Activated T-helper 2 cell treated with anti-CD3 and anti-CD28 coated beads, Interferon-gamma antibody, Interleukin-2, Interleukin-4, amounts not matched to agents 10 μg/mL and 5 μg/mL and 100 μg/mL, durations not matched to agents 14 hours and 24 hours and 36 hours (primary cell): ENCODE results near the gene SEMA7A. TPM values are rescaled to one million over a fixed set of nuclear protein-coding genes. Genes with fewer than 3 reads are reported as not detected.

ENCODE experiments used
- DNase-seq: peaks from one replicate; pipeline ENCODE4 v3.0.0; 2021; ENCODE audit warnings: low spot score
- H3K27ac Mint-ChIP-seq: one replicate; pipeline ENCODE4 v1.8.0; 2021; ENCODE audit warnings: mixed read lengths
- H3K27me3 Mint-ChIP-seq: one replicate; pipeline ENCODE4 v1.8.0; 2021; ENCODE audit warnings: low read depth, mixed read lengths
- H3K36me3 Mint-ChIP-seq: one replicate; pipeline ENCODE4 v1.8.0; 2021; ENCODE audit warnings: low read depth, mixed read lengths
- H3K4me1 Mint-ChIP-seq: one replicate; pipeline ENCODE4 v1.8.0; 2021; ENCODE audit warnings: low read depth, mixed read lengths
- H3K4me3 Mint-ChIP-seq: one replicate; pipeline ENCODE4 v1.8.0; 2021; ENCODE audit warnings: low read depth, mild to moderate bottlenecking, moderate library complexity, mixed read lengths
- H3K9me3 Mint-ChIP-seq: one replicate; pipeline ENCODE4 v1.8.0; 2021; ENCODE audit warnings: mixed read lengths
- intact Hi-C: fragments of 100-400 bp; cut with micrococcal nuclease; formaldehyde crosslinking; loops from one replicate; pipeline ENCODE4 v1.15.1; 2023
- total RNA-seq: library from RNA; stranded (reverse); gene quantifications from 2 replicates; pipeline ENCODE4 v1.2.3, GENCODE V29; 2022

Gene SEMA7A
- total RNA-seq, 1 donor from 2014 or later: 45.9 TPM

DNA sequence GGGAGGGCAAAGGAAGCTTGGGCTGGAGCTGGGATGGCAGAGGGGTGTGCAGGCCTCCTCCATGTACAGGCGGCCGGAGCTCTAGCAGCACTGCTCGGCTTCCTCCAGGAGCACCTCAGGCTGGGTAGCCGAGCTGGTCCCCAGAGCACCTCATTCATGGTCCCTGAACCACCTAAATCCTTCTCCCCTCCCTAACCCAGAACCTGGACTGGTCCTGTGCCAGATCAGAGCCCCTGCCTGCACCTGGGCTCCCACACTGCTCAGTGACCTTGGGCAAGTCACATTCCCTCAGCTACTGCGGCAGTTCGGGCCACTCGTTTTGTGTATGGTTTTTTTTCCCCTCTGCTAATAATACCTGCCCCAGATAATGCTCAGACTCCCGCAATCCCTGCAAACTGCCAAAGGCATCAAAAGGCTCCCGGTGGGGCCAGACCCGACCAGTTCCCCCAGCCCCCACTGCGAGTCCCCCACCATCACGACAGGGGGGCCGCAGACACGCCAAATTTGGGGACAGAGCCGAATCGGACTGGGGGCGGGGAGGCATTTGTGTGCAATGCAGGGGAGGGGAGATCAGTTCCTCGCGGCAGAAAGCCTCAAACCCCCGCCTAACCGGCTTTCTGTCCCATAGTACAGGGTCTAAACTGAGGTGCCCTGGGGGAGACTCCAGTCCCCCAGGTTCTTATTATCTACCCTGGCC lies 1.3 kb downstream of the SEMA7A start:
- Mint-ChIP-seq H3K27me3 (no peaks in the 10 kb centered on the region), H3K27ac (peak overlapping the region; percentile 28), H3K4me3 (peak overlapping the region; percentile 91), H3K36me3 (peaks cover 35% of the 10 kb centered on the region), H3K9me3 (no peaks in the 10 kb centered on the region), H3K4me1 (peaks cover 70% of the 10 kb centered on the region)
- intact Hi-C loops: loop anchor here (2.0 kb wide), 1 partner anchor 32 kb away; no protein-coding TSS in a partner anchor
- no peak for DNase-seq

GRCh38 chr15:74431645-74432044 lies 2.1 kb downstream of the SEMA7A start:
- intact Hi-C loops: loop anchor here (2.0 kb wide), 1 partner anchor 31 kb away; no protein-coding TSS in a partner anchor
- H3K36me3 Mint-ChIP-seq: peaks cover 39% of the 10 kb centered on the region
- H3K4me3 Mint-ChIP-seq: peak overlapping the region; percentile 91
- no peak for DNase-seq
- H3K4me1 Mint-ChIP-seq: peaks cover 71% of the 10 kb centered on the region
- no peaks in the 10 kb centered on the region for H3K9me3 Mint-ChIP-seq
- H3K27ac Mint-ChIP-seq: peak overlapping the region; percentile 29
- H3K27me3 Mint-ChIP-seq: no peaks in the 10 kb centered on the region

DNA sequence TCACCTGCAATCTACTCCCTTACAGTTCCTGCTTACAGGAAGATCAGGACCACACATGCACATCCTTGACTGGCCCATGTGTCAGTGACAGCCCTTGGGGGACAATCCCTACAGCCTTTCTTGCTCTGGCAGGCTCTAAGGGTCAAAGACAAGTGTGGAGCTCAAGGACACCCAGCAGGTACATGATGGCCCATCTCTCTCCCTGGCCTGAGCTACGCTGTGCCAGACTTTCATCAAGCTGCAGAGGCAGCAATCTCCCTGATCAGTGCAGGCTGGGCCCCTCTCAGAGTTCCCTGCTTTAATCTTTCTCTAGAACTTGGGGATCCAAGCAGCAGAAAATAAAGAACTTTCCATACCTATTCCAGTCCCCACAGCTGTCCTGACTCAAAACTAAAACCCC lies 2.6 kb downstream of the SEMA7A start:
- H3K9me3 Mint-ChIP-seq: no peaks in the 10 kb centered on the region
- DNase-seq: no peak
- H3K36me3 Mint-ChIP-seq: peaks cover 44% of the 10 kb centered on the region
- intact Hi-C loops: no loop called here
- H3K27ac Mint-ChIP-seq: peak overlapping the region; percentile 29
- H3K27me3 Mint-ChIP-seq: no peaks in the 10 kb centered on the region
- peak overlapping the region; percentile 91 for H3K4me3 Mint-ChIP-seq
- H3K4me1 Mint-ChIP-seq: peaks cover 71% of the 10 kb centered on the region

DNA sequence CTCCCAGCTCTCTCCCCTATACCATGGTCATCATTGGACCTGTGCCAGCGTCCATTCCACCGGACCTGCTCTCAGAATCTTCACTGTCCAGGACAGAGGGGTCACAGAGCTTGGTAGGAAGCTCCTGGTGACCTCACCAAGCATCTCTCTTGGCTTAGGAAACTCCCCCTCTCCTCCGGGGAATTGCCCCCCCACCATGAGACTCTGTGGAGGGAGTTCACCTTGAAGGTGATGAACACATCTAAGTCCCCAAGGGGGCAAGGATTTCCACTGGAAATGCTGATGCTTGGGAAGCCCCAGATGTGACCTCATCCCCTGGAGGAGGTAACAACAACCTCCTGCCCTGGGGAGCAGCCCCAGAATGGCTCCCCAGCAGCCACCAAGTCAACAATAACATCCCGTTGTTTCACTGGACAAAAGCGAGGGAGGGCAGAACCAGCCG lies 3.2 kb downstream of the SEMA7A start:
- Mint-ChIP-seq H3K4me3 (peak overlapping the region; percentile 91), H3K27ac (peak overlapping the region; percentile 47), H3K27me3 (no peaks in the 10 kb centered on the region), H3K9me3 (no peaks in the 10 kb centered on the region), H3K4me1 (peaks cover 67% of the 10 kb centered on the region), H3K36me3 (peaks cover 48% of the 10 kb centered on the region)
- intact Hi-C loops: no loop called here
- DNase-seq: no peak

DNA sequence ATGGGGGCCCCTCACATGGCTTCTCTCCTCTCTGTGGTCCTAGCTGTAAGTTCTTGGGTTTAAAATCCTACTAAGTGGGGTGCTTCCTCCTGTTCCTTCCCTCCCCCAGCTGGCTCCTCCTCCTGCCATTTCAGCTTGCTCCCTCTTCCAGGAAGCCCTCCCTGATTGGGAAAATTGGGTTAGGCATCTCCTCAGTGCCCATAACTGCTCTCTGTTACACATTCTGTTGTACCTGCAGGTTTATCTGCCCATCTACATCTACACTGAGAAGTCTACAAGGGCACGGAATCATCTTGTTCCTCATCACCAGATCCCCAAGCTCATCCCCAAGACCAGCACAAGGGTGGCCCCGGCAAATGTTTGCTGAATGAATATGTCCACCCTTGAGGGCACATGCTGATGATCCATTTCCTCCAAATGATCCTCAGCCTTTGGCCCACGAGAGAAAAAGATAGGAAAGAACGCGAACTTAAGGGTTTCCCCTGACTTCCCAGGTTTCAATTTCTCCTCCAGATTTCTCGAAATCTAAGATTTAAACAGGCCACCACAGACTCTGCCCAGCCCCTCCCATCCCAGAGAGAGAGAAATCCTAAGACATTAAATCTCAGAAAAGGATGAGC lies 3.9 kb downstream of the SEMA7A start:
- Mint-ChIP-seq H3K4me3 (peak overlapping the region; percentile 91), H3K27ac (peak overlapping the region; percentile 76)

GRCh38 chr15:74428970-74429780 lies 4.6 kb downstream of the SEMA7A start:
- Mint-ChIP-seq H3K4me3 (peak overlapping the region; percentile 91), H3K4me1 (peaks cover 53% of the 10 kb centered on the region), H3K27me3 (no peaks in the 10 kb centered on the region), H3K27ac (peak overlapping the region; percentile 76), H3K9me3 (no peaks in the 10 kb centered on the region), H3K36me3 (peaks cover 49% of the 10 kb centered on the region)
- DNase-seq: no peak
- intact Hi-C loops: no loop called here

More for the DNA sequence above, 3.9 kb downstream of the SEMA7A start:
- peaks cover 49% of the 10 kb centered on the region for H3K36me3 Mint-ChIP-seq
- DNase-seq: no peak
- H3K27me3 Mint-ChIP-seq: no peaks in the 10 kb centered on the region
- H3K4me1 Mint-ChIP-seq: peaks cover 60% of the 10 kb centered on the region
- H3K9me3 Mint-ChIP-seq: no peaks in the 10 kb centered on the region
- intact Hi-C loops: no loop called here

GRCh38 chr15:74428442-74428787 lies 5.3 kb downstream of the SEMA7A start:
- Mint-ChIP-seq H3K4me1 (peaks cover 58% of the 10 kb centered on the region), H3K36me3 (peaks cover 49% of the 10 kb centered on the region), H3K9me3 (no peaks in the 10 kb centered on the region), H3K27ac (peak overlapping the region; percentile 53), H3K27me3 (no peaks in the 10 kb centered on the region), H3K4me3 (no peak overlapping the region)
- intact Hi-C loops: no loop called here
- DNase-seq: no peak

DNA sequence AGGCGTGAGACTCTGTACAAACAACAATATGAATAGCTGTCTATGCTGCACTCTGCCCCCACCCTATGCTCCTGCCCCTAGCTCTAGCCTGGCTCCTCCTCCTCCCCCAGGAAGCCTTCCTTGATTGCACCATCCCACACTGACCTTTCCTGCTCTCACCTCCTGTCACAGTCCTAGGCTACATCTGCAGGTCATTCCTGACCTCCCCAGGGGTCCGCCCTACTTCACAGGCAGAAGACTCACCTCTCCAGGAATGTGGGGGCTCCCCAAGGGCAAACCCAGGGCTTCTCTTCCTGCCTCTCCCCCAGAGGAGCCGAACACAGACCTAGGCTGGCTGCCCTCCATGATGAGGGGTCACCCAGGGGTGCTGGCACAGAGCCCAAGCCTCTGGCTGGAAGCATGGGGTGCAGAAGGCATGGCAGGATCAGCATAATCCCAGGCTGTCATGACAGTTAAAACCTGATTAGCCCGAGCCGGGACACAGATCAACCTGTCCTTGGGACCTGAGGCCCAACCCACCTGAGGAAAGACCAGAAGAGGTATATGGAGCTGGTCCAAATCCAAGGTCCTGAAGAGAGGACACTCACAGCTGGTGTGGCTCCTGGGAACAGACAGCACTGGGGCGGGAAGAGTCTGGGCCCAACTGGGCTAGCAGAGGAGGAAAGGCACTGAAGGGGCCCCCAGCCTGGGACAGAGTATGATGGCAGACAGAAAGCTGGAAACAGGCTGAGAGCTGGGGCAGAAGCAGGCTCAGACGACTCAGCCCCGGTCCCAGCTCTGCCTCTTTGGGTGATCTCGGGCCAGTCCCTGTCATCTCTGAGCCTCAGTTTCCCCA lies 5.9 kb downstream of the SEMA7A start:
- peaks cover 49% of the 10 kb centered on the region for H3K36me3 Mint-ChIP-seq
- intact Hi-C loops: no loop called here
- H3K9me3 Mint-ChIP-seq: no peaks in the 10 kb centered on the region
- H3K4me3 Mint-ChIP-seq: no peak overlapping the region
- peaks cover 58% of the 10 kb centered on the region for H3K4me1 Mint-ChIP-seq
- DNase-seq: no peak
- no peaks in the 10 kb centered on the region for H3K27me3 Mint-ChIP-seq
- H3K27ac Mint-ChIP-seq: no peak overlapping the region

DNA sequence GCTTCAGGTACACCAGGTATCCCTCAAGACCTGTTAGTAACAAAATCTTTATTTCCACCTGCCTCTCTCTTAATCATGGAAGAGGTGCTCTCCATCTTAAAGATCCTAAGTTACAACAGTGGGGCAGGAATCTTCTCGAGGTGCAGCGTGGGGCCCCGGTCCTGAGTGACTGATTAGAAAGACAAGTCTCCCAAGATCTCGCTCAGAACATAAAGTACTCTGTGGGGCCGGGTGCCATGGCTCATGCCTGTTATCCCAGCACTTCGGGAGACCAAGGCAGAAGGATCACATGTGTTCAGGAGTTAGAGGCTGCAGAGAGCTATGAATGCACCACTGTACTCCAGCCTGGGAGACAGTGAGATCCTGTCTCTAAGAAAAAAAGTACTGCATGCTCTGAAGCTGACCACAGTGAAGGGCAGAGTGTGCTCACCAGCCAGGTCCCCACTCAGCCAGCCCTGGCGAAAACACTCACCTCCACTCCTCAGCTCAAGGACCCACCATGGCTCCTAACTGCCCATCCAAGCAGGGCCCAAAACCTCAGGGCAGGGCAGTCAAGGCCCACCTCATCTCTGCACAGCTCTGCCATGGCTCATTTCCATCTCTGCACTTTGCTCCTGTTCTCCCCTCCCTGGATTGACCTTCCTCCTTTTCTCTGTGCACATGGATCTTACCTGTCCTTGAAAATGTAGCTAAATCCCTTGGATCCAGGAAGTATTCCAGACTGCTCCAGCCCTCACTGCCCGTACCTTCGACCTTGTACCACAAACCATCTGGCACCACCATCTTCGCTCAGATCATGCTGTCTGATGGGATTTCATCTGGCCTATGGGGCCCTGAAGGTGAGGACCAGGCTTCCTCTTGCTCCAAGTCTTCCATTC lies 7.1 kb downstream of the SEMA7A start:
- no peak for DNase-seq
- H3K4me3 Mint-ChIP-seq: no peak overlapping the region
- H3K9me3 Mint-ChIP-seq: no peaks in the 10 kb centered on the region
- H3K36me3 Mint-ChIP-seq: peaks cover 42% of the 10 kb centered on the region
- H3K4me1 Mint-ChIP-seq: peaks cover 51% of the 10 kb centered on the region
- peak overlapping the region; percentile 34 for H3K27ac Mint-ChIP-seq
- no peaks in the 10 kb centered on the region for H3K27me3 Mint-ChIP-seq
- intact Hi-C loops: no loop called here

DNA sequence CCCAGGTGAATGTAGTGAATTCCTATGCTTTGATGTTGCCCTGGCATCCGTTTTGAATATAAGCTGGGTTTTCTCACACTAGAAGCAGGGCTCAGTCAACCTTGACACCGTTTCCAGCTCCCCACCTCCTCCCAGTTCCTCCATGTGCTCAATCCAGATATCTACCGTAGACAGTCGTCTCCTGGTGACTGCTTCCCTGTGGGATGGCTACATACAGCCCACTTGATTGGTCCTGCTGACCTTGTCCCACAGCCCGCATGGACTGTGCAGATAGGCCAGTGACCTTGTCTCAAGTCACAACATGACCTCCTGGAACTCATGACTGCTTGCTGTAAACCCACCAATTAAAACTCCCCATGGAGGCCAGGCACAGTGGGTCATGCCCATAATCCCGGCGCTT lies 8.1 kb downstream of the SEMA7A start:
- intact Hi-C loops: no loop called here
- H3K27ac Mint-ChIP-seq: no peak overlapping the region
- H3K4me1 Mint-ChIP-seq: peaks cover 42% of the 10 kb centered on the region
- H3K4me3 Mint-ChIP-seq: no peak overlapping the region
- H3K27me3 Mint-ChIP-seq: no peaks in the 10 kb centered on the region
- DNase-seq: no peak
- H3K9me3 Mint-ChIP-seq: no peaks in the 10 kb centered on the region
- peaks cover 34% of the 10 kb centered on the region for H3K36me3 Mint-ChIP-seq

DNA sequence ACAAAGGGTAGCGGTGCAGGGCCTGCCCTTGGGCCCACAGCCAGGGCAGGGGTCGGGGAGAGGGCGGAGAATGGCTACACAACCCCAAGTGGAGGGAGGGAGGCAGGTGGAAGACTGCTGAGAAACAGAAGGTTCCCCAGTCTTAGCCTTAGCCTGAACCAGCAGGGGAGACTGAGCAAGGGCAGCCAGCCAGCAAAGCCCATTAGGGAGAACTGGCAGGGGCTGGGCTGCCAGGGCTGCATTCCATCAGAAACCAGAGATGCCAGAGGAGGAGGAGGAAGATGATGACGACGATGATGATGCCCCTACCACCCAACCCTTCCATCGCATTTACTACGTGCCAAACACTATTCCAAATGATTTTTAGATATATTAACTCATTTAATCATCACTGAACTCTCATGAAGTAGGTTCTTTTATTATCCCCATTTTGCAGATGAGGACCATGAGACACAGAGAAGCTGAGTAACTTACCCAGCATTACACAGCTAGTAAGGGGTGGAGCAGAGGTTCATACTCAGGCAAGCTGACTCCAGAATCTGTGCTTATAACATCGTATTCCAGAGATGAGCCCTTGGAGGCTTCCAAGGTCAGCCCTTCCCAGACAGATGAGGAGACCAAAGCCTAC lies 8.7 kb downstream of the SEMA7A start:
- H3K9me3 Mint-ChIP-seq: no peaks in the 10 kb centered on the region
- no peak overlapping the region for H3K4me3 Mint-ChIP-seq
- peaks cover 41% of the 10 kb centered on the region for H3K4me1 Mint-ChIP-seq
- intact Hi-C loops: no loop called here
- no peak overlapping the region for H3K27ac Mint-ChIP-seq
- peaks cover 33% of the 10 kb centered on the region for H3K36me3 Mint-ChIP-seq
- no peaks in the 10 kb centered on the region for H3K27me3 Mint-ChIP-seq
- DNase-seq: no peak
